Neural cell (in vitro differentiated cells): ENCODE data around the gene BMP8B. TPM values are rescaled to one million over a fixed set of nuclear protein-coding genes. Genes with fewer than 3 reads are reported as not detected.
A peak's percentile ranks its signal among the peaks of the same experiment; 100 is the strongest.

Experiments
- H2AFZ ChIP-seq: fragments of 200-600, 300-800 bp; sonication (generic), shearing (Covaris generic); 2 replicates; pipeline ENCODE4 v1.6.0; 2014; ENCODE audit warnings: low read depth, mild to moderate bottlenecking, antibody characterized with exemption, low read length, moderate library complexity
- H3F3A ChIP-seq: fragments of 200-600 bp; shearing (Covaris generic); 2 replicates; pipeline ENCODE4 v1.6.1; 2016; ENCODE audit warnings: mild to moderate bottlenecking, moderate library complexity, mixed read lengths, antibody characterized with exemption, low read length; ENCODE audit not compliant: insufficient read depth, poor library complexity, severe bottlenecking
- H3K27ac ChIP-seq: fragments of 200-600, 300-800 bp; sonication (generic), shearing (Covaris generic); 2 replicates; pipeline ENCODE4 v1.5.1; 2014; ENCODE audit warnings: mild to moderate bottlenecking, low read length, moderate library complexity
- H3K27me3 ChIP-seq: fragments of 300-800, 200-600 bp; sonication (generic), shearing (Covaris generic); 2 replicates; pipeline ENCODE4 v1.6.0; 2014; ENCODE audit warnings: mild to moderate bottlenecking, low read depth, low read length, moderate library complexity; ENCODE audit not compliant: insufficient read depth
- H3K36me3 ChIP-seq: fragments of 300-800, 200-600 bp; sonication (generic), shearing (Covaris generic); 2 replicates; pipeline ENCODE4 v1.5.1; 2014; ENCODE audit warnings: mild to moderate bottlenecking, antibody characterized with exemption, low read length, moderate library complexity; ENCODE audit not compliant: insufficient read depth
- H3K4me2 ChIP-seq: fragments of 300-800, 200-600 bp; sonication (generic), shearing (Covaris generic); 2 replicates; pipeline ENCODE4 v1.6.0; 2014; ENCODE audit warnings: mild to moderate bottlenecking, low read length
- H3K4me3 ChIP-seq: fragments of 300-800, 200-600 bp; sonication (generic), shearing (Covaris generic); 2 replicates; pipeline ENCODE4 v1.5.1; 2014; ENCODE audit warnings: mild to moderate bottlenecking, low read length, moderate library complexity
- H3K79me2 ChIP-seq: fragments of 200-600 bp; shearing (Covaris generic); replicated peaks from 2 replicates; pipeline ENCODE4 v1.6.0; 2014; ENCODE audit warnings: mild to moderate bottlenecking, low read length, moderate library complexity; ENCODE audit not compliant: insufficient read depth
- H3K9ac ChIP-seq: fragments of 300-800, 200-600 bp; sonication (generic), shearing (Covaris generic); 2 replicates; pipeline ENCODE4 v1.6.1; 2016; ENCODE audit warnings: mild to moderate bottlenecking, low read length, mixed read lengths
- H3K9me2 ChIP-seq: fragments of 200-600 bp; shearing (Covaris generic); 2 replicates; pipeline ENCODE4 v1.6.1; 2016; ENCODE audit warnings: mild to moderate bottlenecking, low read length, mixed read lengths; ENCODE audit not compliant: insufficient read depth
- H3K9me3 ChIP-seq: fragments of 200-600, 300-800 bp; sonication (generic), shearing (Covaris generic); 2 replicates; pipeline ENCODE4 v1.6.1; 2016; ENCODE audit warnings: mild to moderate bottlenecking, mixed run types, low read length, moderate library complexity, mixed read lengths
- H4K20me1 ChIP-seq: fragments of 200-600 bp; shearing (Covaris generic); 2 replicates; pipeline ENCODE4 v1.6.1; 2016; ENCODE audit warnings: mild to moderate bottlenecking, mixed run types; ENCODE audit not compliant: insufficient read depth
- CTCF ChIP-seq: fragments of 450-650 bp; IDR thresholded peaks from 2 replicates; pipeline ENCODE4 v1.5.1; 2014; ENCODE audit warnings: antibody characterized with exemption, mild to moderate bottlenecking, moderate library complexity; ENCODE audit not compliant: poor library complexity, severe bottlenecking
- EP300 ChIP-seq: fragments of 450-650 bp; conservative IDR thresholded peaks from 2 replicates; pipeline ENCODE4 v1.6.1; 2014; ENCODE audit warnings: antibody characterized with exemption, mild to moderate bottlenecking, moderate library complexity; ENCODE audit not compliant: poor library complexity, severe bottlenecking
- EZH2 ChIP-seq: fragments of 200-600, 300-800 bp; shearing (Covaris generic), sonication (generic); IDR thresholded peaks from 2 replicates; pipeline ENCODE4 v1.6.1; 2014; ENCODE audit warnings: antibody characterized with exemption, low read length, borderline replicate concordance, mild to moderate bottlenecking; ENCODE audit not compliant: insufficient read depth, poor library complexity, severe bottlenecking
- MXI1 ChIP-seq: fragments of 450-650 bp; conservative IDR thresholded peaks from 2 replicates; pipeline ENCODE4 v1.6.1; 2014; ENCODE audit warnings: antibody characterized with exemption, mild to moderate bottlenecking; ENCODE audit not compliant: poor library complexity, severe bottlenecking
- POLR2AphosphoS5 ChIP-seq: IDR thresholded peaks from 2 replicates; pipeline ENCODE4 v1.6.1; 2012
- RAD21 ChIP-seq: fragments of 450-650 bp; conservative IDR thresholded peaks from 2 replicates; pipeline ENCODE4 v1.6.1; 2014; ENCODE audit warnings: antibody characterized with exemption, mild to moderate bottlenecking, moderate library complexity
- SMC3 ChIP-seq: fragments of 450-650 bp; conservative IDR thresholded peaks from 2 replicates; pipeline ENCODE4 v1.6.1; 2014; ENCODE audit warnings: antibody characterized with exemption, mild to moderate bottlenecking, moderate library complexity; ENCODE audit not compliant: poor library complexity
- TAF1 ChIP-seq: IDR thresholded peaks from 2 replicates; pipeline ENCODE4 v1.6.1; 2012; ENCODE audit warnings: low read depth
- polyA plus RNA-seq: library from polyadenylated mRNA; depleted of rRNA; stranded (reverse); fragments of >200 nt; gene quantifications from 2 replicates; pipeline ENCODE4 v1.2.3, GENCODE V29; 2014
- small RNA-seq, 3 experiments: library from RNA; depleted of rRNA; stranded (forward); fragments of <200 nt; gene quantifications; one replicate each; pipeline ENCODE3, GENCODE V24; 2012
- TF ChIP-seq, protein P1 (sequence below): IDR thresholded peaks from 2 replicates; pipeline ENCODE4 v1.6.1; 2012; ENCODE audit warnings: borderline replicate concordance

The BMP8B gene
- polyA plus RNA-seq, 1 donor from 2014 or later, result 0.04 TPM

DNA sequence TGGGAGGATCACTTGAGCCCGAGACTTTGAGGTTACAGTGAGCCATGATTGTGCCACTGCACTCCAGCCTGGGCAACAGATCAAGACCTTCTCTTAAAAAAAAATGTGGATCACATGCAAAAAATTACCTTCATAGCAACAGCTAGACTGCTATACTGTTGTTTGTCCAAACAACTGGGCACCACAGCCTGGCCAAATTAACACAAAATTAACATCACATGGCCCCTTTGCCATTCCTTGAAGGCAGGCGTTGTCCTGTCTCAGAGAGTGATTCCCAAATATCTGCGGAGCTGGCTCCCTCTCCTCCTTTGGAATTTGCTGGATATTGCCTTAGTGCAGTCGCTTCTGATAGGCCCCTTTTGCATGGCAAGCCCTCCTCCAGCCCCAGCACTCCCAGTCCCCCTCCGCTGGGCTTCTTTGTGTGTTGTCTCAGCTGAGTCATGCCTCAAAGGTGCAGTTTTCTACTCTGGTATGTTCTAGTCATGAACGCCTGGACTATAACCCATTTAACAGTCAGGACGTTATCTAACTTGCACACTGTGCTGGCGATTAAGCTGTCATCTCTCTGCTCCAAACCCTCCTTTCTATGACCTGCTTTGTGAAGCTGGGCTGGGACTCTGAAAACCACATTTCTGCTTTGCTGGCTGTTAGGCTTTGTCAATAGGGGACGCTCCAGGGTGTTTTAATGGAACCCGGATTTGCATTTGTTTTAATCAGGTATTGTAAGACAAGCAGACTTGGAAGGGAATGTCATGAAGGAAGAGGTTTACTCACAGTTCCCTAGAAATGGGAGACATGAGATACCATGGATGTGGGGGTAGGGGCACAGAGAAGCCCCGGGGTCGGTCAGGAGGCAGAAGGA lies 77.3 kb downstream of the BMP8B start:
- H3K9me3 ChIP-seq, result no peaks in the 10 kb centered on the region
- H3K9me2 ChIP-seq, result no peaks in the 10 kb centered on the region
- H3K79me2 ChIP-seq, result no peaks in the 10 kb centered on the region
- no peak overlapping the region for H3K4me3 ChIP-seq
- no peak overlapping the region for H3K4me2 ChIP-seq
- H3K27me3 ChIP-seq, result peaks cover 6% of the 10 kb centered on the region
- no peaks in the 10 kb centered on the region for H4K20me1 ChIP-seq
- no peaks in the 10 kb centered on the region for H3K36me3 ChIP-seq
- peak; percentile 41 for TF ChIP-seq CTCF
- no peak for TF ChIP-seq MXI1
- H2AFZ ChIP-seq, result no peak overlapping the region
- no peak overlapping the region for H3K9ac ChIP-seq
- H3K27ac ChIP-seq, result no peak overlapping the region
- no peaks in the 10 kb centered on the region for H3F3A ChIP-seq

DNA sequence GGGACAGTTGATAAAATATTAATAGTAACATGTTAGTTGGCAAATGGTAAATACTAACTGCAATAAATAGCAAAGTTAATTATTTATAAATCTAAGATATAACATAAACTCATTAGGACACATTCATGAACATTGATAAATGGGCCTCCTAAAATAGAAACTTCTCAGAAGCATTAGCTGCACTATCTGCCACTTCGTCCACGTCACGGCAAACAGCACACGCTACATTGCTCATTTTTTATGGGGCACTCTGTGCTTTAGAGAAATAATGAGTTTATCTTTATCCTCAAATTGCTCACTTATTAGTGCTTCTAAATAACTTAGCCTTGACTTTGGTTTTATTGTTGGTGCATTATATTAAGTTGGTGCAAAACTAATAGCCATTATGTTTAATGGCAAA lies 81.2 kb downstream of the BMP8B start:
- H3K9me3 ChIP-seq, result no peaks in the 10 kb centered on the region
- TF ChIP-seq, protein P1, sequence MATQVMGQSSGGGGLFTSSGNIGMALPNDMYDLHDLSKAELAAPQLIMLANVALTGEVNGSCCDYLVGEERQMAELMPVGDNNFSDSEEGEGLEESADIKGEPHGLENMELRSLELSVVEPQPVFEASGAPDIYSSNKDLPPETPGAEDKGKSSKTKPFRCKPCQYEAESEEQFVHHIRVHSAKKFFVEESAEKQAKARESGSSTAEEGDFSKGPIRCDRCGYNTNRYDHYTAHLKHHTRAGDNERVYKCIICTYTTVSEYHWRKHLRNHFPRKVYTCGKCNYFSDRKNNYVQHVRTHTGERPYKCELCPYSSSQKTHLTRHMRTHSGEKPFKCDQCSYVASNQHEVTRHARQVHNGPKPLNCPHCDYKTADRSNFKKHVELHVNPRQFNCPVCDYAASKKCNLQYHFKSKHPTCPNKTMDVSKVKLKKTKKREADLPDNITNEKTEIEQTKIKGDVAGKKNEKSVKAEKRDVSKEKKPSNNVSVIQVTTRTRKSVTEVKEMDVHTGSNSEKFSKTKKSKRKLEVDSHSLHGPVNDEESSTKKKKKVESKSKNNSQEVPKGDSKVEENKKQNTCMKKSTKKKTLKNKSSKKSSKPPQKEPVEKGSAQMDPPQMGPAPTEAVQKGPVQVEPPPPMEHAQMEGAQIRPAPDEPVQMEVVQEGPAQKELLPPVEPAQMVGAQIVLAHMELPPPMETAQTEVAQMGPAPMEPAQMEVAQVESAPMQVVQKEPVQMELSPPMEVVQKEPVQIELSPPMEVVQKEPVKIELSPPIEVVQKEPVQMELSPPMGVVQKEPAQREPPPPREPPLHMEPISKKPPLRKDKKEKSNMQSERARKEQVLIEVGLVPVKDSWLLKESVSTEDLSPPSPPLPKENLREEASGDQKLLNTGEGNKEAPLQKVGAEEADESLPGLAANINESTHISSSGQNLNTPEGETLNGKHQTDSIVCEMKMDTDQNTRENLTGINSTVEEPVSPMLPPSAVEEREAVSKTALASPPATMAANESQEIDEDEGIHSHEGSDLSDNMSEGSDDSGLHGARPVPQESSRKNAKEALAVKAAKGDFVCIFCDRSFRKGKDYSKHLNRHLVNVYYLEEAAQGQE, result no peak
- TF ChIP-seq MXI1, result no peak
- no peak for TF ChIP-seq POLR2AphosphoS5
- no peak for TF ChIP-seq EP300
- TF ChIP-seq TAF1, result no peak
- no peak for TF ChIP-seq SMC3
- no peak for TF ChIP-seq EZH2
- TF ChIP-seq CTCF, result no peak
- no peak for TF ChIP-seq RAD21
- H3K27ac ChIP-seq, result no peak overlapping the region
- H3F3A ChIP-seq, result no peaks in the 10 kb centered on the region
- H3K9me2 ChIP-seq, result no peaks in the 10 kb centered on the region
- no peaks in the 10 kb centered on the region for H3K79me2 ChIP-seq
- H2AFZ ChIP-seq, result no peak overlapping the region
- H4K20me1 ChIP-seq, result no peaks in the 10 kb centered on the region
- H3K27me3 ChIP-seq, result peaks cover 5% of the 10 kb centered on the region
- no peaks in the 10 kb centered on the region for H3K36me3 ChIP-seq
- H3K9ac ChIP-seq, result no peak overlapping the region
- H3K4me2 ChIP-seq, result no peak overlapping the region
- H3K4me3 ChIP-seq, result no peak overlapping the region

Small RNA genes within 50 kb of the gene (small RNA-seq; reads per million reads assigned to genes)
- gene AL033527.1 (0 reads per million in 3 experiments), gene RNU7-121P (0 reads per million in 3 experiments)

Other genes with a start within 250 kb of the BMP8B start
- 105 and 115 TPM in 2 replicates for gene PABPC4, start 212.1 kb downstream of the BMP8B start, polyA plus RNA-seq
- gene HEYL, start 149.2 kb downstream of the BMP8B start, polyA plus RNA-seq, result not detected in 2 replicates
- not detected in 2 replicates for gene NT5C1A, start 116.8 kb downstream of the BMP8B start, polyA plus RNA-seq
- gene HPCAL4, start 97.4 kb downstream of the BMP8B start, polyA plus RNA-seq, result 53.2 and 60.0 TPM in 2 replicates
- gene PPIE, start 50.0 kb downstream of the BMP8B start, polyA plus RNA-seq, result 54.0 and 55.9 TPM in 2 replicates
- not detected in 2 replicates for gene OXCT2, start 17.5 kb downstream of the BMP8B start, polyA plus RNA-seq
- 72.2 and 90.6 TPM in 2 replicates for gene TRIT1, start 94.6 kb upstream of the BMP8B start, polyA plus RNA-seq
- gene MYCL, start 113.1 kb upstream of the BMP8B start, polyA plus RNA-seq, result 35.2 and 36.3 TPM in 2 replicates
- 7.0 and 7.8 TPM in 2 replicates for gene MFSD2A, start 166.3 kb upstream of the BMP8B start, polyA plus RNA-seq